Uterus (tissue), 4 donors: Measurements from ENCODE around the gene SF3B4. TPM values are rescaled to one million over a fixed set of nuclear protein-coding genes. Genes with fewer than 3 reads are reported as not detected.

ENCODE experiments used
- DNase-seq, 2 donors: peaks; one replicate each; pipeline ENCODE4 v3.0.0-alpha.2; 2019 to 2020
- H3K27ac ChIP-seq, 2 donors: fragments of 200-600 bp; sonication (generic); 1 replicate in 1 of 2; 2 replicates in 1 of 2; pipeline ENCODE4 v1.5.1; 2016 to 2018
- H3K27me3 ChIP-seq, 2 donors: fragments of 200-600 bp; sonication (generic); one replicate each; pipeline ENCODE4 v1.5.1; 2018 to 2019; ENCODE audit warnings: control low read depth in 1 of 2
- H3K36me3 ChIP-seq, 2 donors: fragments of 200-600 bp; sonication (generic); one replicate each; pipeline ENCODE4 v1.5.1; 2019; ENCODE audit warnings: control low read depth in 1 of 2
- H3K4me1 ChIP-seq, 2 donors: fragments of 200-600 bp; sonication (generic); one replicate each; pipeline ENCODE4 v1.5.1; 2018 to 2019; ENCODE audit warnings: control low read depth in 1 of 2
- H3K4me3 ChIP-seq, 2 donors: fragments of 200-600 bp; sonication (generic); 1 replicate in 1 of 2; 2 replicates in 1 of 2; pipeline ENCODE4 v1.5.1; 2018 to 2019; ENCODE audit warnings: mild to moderate bottlenecking in 1 of 2
- H3K9me3 ChIP-seq, 2 donors: fragments of 200-600 bp; sonication (generic); one replicate each; pipeline ENCODE4 v1.5.1; 2019; ENCODE audit warnings: control low read depth in 1 of 2
- POLR2A ChIP-seq, 2 donors: fragments of 450-650 bp; IDR thresholded peaks; one replicate each; pipeline ENCODE4 v1.6.1; 2016; ENCODE audit warnings: antibody characterized with exemption in 2 of 2, mild to moderate bottlenecking in 1 of 2, moderate library complexity in 1 of 2
- intact Hi-C: fragments of 100-400 bp; cut with DNase I; formaldehyde crosslinking; loops from one replicate; pipeline ENCODE4 v1.15.1; 2023; ENCODE audit warnings: low total_unique reads
- total RNA-seq, 4 donors: library from RNA; depleted of rRNA in 3 of 4; stranded (reverse); fragments of >200 nt in 3 of 4; gene quantifications; one replicate each; pipeline versions ENCODE4 v1.1.0 to v1.2.4, GENCODE V29; 2014 to 2023
- TF ChIP-seq, protein P1 (sequence below), 4 experiments: fragments of 200-600 bp in 2 of 4; fragments of 450-650 bp in 2 of 4; sonication (generic) in 2 of 4; IDR thresholded peaks; one replicate each; pipeline ENCODE4 v1.5.1; 2016 to 2019; ENCODE audit warnings: antibody characterized with exemption in 4 of 4, mild to moderate bottlenecking in 2 of 4, moderate library complexity in 1 of 4
- donor health status: DM: yes; HTN: yes; CAD: no.

SF3B4 gene
- total RNA-seq, 4 donors from 2014 or later = 10.9 to 64.6 (median 15.6) TPM

DNA sequence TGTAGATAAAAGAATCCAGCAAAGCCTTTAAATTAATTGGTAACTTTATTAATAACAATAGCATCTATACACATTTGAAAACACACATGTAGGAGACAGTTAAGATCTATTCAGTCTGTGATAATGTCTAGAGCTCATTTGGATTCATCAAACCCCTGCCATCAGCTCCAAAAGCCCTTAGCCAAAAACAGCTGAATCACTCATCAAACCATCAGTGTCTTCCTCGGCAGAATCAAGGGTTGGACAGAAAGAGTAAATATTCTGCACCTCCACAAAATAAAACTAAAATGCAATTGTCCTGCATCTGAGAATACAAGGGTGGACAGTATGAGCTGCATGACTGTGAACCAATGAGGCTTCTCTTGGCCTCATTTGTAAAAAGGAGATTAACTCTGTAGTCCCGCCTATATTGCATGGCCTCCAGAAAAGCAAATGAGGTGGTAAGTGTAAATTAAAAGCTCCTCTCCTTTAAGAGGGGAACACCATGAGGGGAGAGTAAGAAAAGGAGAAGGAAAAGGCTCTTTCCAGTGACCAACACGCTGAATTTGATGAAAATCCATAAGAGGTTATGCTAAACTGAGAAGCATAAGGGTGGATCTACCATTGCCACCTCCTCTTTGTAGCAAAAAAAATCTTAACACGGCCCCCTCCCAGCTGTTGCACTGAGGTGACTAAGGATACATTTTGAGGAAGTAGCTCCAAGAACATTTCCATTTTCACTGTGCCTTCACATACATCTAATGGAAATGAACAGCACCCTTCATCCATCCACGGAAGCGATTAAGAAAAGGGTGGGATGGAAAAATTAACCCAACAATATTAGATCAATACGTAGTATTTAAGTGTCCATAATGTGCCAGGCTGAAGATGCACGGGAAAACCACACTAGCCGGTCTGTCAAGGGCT, 42.9 kb downstream of the SF3B4 start:
- intact Hi-C loops = no loop called here
- peak overlapping the region; percentile 66 to 72 for H3K4me3 ChIP-seq
- TF ChIP-seq POLR2A (IDR thresholded peaks at IDR 0.05) = no peak
- TF ChIP-seq, protein P1, sequence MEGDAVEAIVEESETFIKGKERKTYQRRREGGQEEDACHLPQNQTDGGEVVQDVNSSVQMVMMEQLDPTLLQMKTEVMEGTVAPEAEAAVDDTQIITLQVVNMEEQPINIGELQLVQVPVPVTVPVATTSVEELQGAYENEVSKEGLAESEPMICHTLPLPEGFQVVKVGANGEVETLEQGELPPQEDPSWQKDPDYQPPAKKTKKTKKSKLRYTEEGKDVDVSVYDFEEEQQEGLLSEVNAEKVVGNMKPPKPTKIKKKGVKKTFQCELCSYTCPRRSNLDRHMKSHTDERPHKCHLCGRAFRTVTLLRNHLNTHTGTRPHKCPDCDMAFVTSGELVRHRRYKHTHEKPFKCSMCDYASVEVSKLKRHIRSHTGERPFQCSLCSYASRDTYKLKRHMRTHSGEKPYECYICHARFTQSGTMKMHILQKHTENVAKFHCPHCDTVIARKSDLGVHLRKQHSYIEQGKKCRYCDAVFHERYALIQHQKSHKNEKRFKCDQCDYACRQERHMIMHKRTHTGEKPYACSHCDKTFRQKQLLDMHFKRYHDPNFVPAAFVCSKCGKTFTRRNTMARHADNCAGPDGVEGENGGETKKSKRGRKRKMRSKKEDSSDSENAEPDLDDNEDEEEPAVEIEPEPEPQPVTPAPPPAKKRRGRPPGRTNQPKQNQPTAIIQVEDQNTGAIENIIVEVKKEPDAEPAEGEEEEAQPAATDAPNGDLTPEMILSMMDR (IDR thresholded peaks at IDR 0.05) = no peak

DNA sequence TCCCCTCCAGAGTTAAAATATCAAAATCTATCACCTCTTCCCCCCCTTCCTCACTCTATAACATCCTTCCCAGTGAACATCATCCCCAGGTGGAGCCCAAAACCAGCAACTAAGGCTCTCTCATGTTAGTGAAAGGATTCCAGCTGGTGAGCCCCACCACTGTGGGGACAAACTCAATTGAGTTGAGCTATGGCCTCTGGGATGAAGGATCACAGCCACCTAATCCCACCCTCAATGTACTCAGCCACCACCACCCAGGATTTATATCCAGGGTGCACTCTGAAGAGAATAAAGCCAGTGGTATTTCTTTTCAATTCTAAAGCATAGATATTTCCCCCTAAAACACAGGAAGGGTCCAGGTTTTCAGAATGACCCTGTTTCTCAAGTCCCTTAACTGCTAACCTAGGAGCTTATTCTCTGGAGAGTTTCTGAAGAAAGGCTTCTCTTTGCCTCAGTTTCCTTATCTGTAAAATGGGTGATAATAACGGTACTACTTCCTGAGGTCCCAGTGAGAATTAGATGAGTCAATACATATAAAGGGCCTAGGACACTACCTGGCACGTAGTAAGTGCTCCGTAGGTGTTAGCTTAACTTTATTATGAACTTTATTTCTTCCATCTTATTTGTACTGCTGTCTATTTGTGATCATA, 43.9 kb downstream of the SF3B4 start:
- Histone ChIP-seq H3K27me3 (no peaks in the 10 kb centered on the region), H3K27ac (no peak overlapping the region), H3K4me3 (no peak overlapping the region), H3K36me3 (no peaks in the 10 kb centered on the region), H3K4me1 (peaks cover 0 to 9% of the 10 kb centered on the region in 2 donors), H3K9me3 (no peaks in the 10 kb centered on the region)
- TF ChIP-seq, protein P1 (IDR thresholded peaks at IDR 0.05) = no peak
- TF ChIP-seq POLR2A (IDR thresholded peaks at IDR 0.05) = no peak
- intact Hi-C loops = no loop called here
- DNase-seq = no peak

More for the DNA sequence above, 42.9 kb downstream of the SF3B4 start:
- Histone ChIP-seq H3K9me3 (no peaks in the 10 kb centered on the region), H3K4me1 (peaks cover 0 to 9% of the 10 kb centered on the region in 2 donors), H3K27me3 (no peaks in the 10 kb centered on the region), H3K27ac (peak overlapping the region; percentile 99 to 100), H3K36me3 (no peaks in the 10 kb centered on the region)
- no peak for DNase-seq

DNA sequence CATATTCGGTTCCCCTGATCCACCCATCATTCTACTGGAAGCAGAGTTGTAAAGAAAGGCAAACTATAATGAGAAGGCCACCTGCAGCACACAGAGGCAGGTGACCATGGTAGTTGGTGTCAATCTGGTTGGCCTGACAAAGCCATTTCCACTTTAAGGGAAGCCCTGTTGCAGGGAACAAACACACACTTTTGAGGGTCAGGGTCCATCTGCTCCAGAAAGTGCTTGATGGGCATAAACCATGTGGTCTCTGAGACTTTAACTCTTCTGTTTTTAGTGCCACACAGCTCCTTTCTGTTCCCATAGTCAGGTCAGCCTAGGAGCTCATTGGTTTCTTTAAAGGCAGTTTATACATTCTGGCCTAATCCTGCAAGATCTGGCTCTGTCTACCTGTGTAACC, 45.7 kb downstream of the SF3B4 start:
- H3K9me3 ChIP-seq = no peaks in the 10 kb centered on the region
- no peaks in the 10 kb centered on the region for H3K27me3 ChIP-seq
- no peak for TF ChIP-seq POLR2A (IDR thresholded peaks at IDR 0.05)
- TF ChIP-seq, protein P1 (IDR thresholded peaks at IDR 0.05) = no peak
- intact Hi-C loops = no loop called here
- H3K27ac ChIP-seq = no peak overlapping the region
- no peak for DNase-seq
- H3K4me3 ChIP-seq = no peak overlapping the region
- H3K36me3 ChIP-seq = no peaks in the 10 kb centered on the region
- peaks cover 0 to 9% of the 10 kb centered on the region in 2 donors for H3K4me1 ChIP-seq

DNA sequence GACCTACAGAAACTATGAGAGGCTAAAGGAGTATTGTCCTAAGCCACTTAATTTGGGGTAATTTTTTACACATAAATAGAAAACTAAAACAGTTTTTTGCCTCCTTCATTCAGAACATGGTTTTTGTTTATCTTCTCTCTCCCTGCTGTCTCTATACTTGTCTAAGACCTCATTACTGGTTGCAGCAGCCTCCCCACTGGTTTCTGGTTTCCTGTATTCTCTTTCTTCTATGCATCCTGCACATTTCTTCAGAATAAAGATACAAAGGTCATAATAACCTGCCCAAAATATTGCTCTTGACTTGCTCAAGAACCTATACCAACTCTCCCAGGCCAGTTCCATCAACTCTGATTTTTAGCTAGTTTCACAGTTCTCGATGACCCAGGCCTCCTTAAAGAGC, 48.0 kb downstream of the SF3B4 start:
- intact Hi-C loops = no loop called here
- Histone ChIP-seq H3K9me3 (no peaks in the 10 kb centered on the region), H3K27me3 (no peaks in the 10 kb centered on the region), H3K27ac (no peak overlapping the region), H3K4me1 (peaks cover 0 to 2% of the 10 kb centered on the region in 2 donors), H3K4me3 (no peak overlapping the region), H3K36me3 (no peaks in the 10 kb centered on the region)
- no peak for TF ChIP-seq POLR2A (IDR thresholded peaks at IDR 0.05)
- TF ChIP-seq, protein P1 (IDR thresholded peaks at IDR 0.05) = no peak
- no peak for DNase-seq
